Heart right ventricle (tissue), 16 donors: ENCODE data around the gene HJV. TPM values are rescaled to one million over a fixed set of nuclear protein-coding genes. Genes with fewer than 3 reads are reported as not detected.
"Not testable (repeated sequence)": the region's sequence is repeated elsewhere in the genome, so short reads cannot be mapped to it uniquely, and the experiment has no call there.

Experiments used
- ATAC-seq, 8 donors: fragments of 200-7000 bp; cut with Tn5 transposase; one replicate each; pipeline ENCODE4 v1.9.1; 2020; ENCODE audit warnings: mild to moderate bottlenecking in 8 of 8, moderate library complexity in 8 of 8, moderate number of reproducible peaks in 1 of 8
- DNase-seq, 2 donors: peaks; one replicate each; pipeline ENCODE4 v3.0.0-alpha.2; 2020
- H3K27ac ChIP-seq, 10 donors: fragments of 200-600 bp; sonication (generic) in 2 of 10; one replicate each; pipeline versions ENCODE4 v1.5.0 to v1.8.0; 2020 to 2022; ENCODE audit warnings: mild to moderate bottlenecking in 3 of 10
- H3K27me3 ChIP-seq, 7 donors: fragments of 200-600 bp; one replicate each; pipeline ENCODE4 v1.8.0; 2021 to 2022; ENCODE audit warnings: mild to moderate bottlenecking in 2 of 7
- H3K36me3 ChIP-seq, 9 donors: fragments of 200-600 bp; sonication (generic) in 1 of 9; one replicate each; pipeline versions ENCODE4 v1.5.0 to v1.8.0; 2020 to 2022; ENCODE audit warnings: mild to moderate bottlenecking in 2 of 9
- H3K4me1 ChIP-seq, 9 donors: fragments of 200-600 bp; sonication (generic) in 1 of 9; one replicate each; pipeline versions ENCODE4 v1.5.0 to v1.8.0; 2020 to 2022; ENCODE audit warnings: mild to moderate bottlenecking in 4 of 9
- H3K4me3 ChIP-seq, 10 donors: fragments of 200-600 bp; sonication (generic) in 2 of 10; one replicate each; pipeline versions ENCODE4 v1.5.0 to v1.8.0; 2020 to 2022; ENCODE audit warnings: mild to moderate bottlenecking in 7 of 10, moderate library complexity in 2 of 10
- H3K9me3 ChIP-seq, 11 donors: fragments of 200-600 bp in 10 of 11; sonication (generic) in 2 of 11; one replicate each; pipeline versions ENCODE4 v1.5.0 to v1.8.0; 2013 to 2022; ENCODE audit warnings: mild to moderate bottlenecking in 2 of 11, control low read depth in 1 of 11, moderate library complexity in 1 of 11
- WGBS, 2 donors: extraction: QIAGEN DNeasy Blood & Tissue Kit; methylation state at CpG; one replicate each; pipeline ENCODE4 v1.1.7; 2013; ENCODE audit warnings: inconsistent platforms in 1 of 2; 5-methylcytosine and 5-hydroxymethylcytosine counted together
- intact Hi-C, 10 donors: fragments of 100-400 bp; cut with DNase I; formaldehyde crosslinking; loops; one replicate each; pipeline versions ENCODE4 v1.11.1 to v1.14.2; 2022
- polyA plus RNA-seq, 2 donors: library from polyadenylated mRNA; stranded (reverse); fragments of 200-250 nt; gene quantifications; one replicate each; pipeline ENCODE4 v1.2.3, GENCODE V29; 2013
- total RNA-seq, 10 donors: library from RNA; stranded (reverse); fragmentation: NEBNext Ultra II Directional in 3 of 10; extraction: Animal tissue kit (Norgen Biotek cat#: 25700) in 3 of 10; gene quantifications; one replicate each; pipeline versions ENCODE4 v1.2.1 to v1.2.4, GENCODE V29; 2021 to 2023
- TF ChIP-seq, protein P1 (sequence below), 9 donors: fragments of 200-600 bp; sonication (generic) in 2 of 9; IDR thresholded peaks; one replicate each; pipeline versions ENCODE4 v1.5.0 to v1.8.0; 2021 to 2022; ENCODE audit warnings: antibody characterized with exemption in 9 of 9, mild to moderate bottlenecking in 5 of 9, moderate library complexity in 1 of 9
- donor health status: Arrhythmogenic right ventricular cardiomyopathy.
- donor health status: ischemic (EF 13 %, LVEDD 7.1; RV severe dilation, severe dysfunction).
- donor health status: healthy with polysubstance abuse.
- donor health status: DM: no; HTN: yes; CAD: no.
- donor health status: DM: no; HTN: no; CAD: no.
- donor health status: ischemic (EF 25% LVEDD 6.9; RV normal size, moderate dysfunction).
- donor health status: ischemic (EF 25% LVEDD 5.7; RV mildly dilated, moderate dysfunction).
- donor health status: healthy.
- donor health status: DM: yes; HTN: yes; CAD: no.
- donor health status: Ischemic cardiomyopathy.
- donor health status: ischemic (EF 35%, LVEDD 5.7; RV mildly dilated, moderate dysfunction).
- donor health status: nonischemic (EF 11% LVEDD 7.7; RV severe dilation, severe dysfunction).
- donor health status: DM: yes; HTN: yes; CAD: no.
- donor health status: PGD.
- donor health status: ischemic (EF 29% LVEDD 5.4; RV normal size, mild dysfunction).
- donor health status: nonischemic (EF 23%, LVEDD 6.1; RV moderate dilation, normal function).

Gene HJV
- total and polyA plus RNA-seq, 12 donors = 0.52 to 115 (median 68.2) TPM

DNA sequence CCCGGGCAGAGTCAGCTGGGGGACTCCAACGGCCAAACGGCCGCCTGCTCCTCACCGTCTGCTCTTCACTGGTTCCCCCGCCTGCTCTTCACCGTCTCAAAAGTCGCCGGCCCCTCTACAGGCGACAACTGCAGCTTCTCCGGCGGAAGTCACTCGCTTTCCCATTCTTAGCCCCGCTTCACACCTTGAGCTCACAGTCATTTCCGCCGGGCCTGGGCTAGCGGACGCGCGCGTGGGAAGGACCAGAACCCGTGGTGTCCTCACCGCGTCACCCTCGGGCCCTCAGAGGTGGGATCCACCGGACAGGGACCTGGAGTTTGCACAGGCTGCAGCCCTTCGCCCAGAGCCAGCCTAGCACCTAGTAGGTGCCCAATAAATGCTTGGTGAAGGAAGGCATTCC, 27.9 kb upstream of the HJV start:
- peaks cover 0 to 10% (median 0%) of the 10 kb centered on the region in 9 donors for H3K4me1 ChIP-seq
- TF ChIP-seq, protein P1, sequence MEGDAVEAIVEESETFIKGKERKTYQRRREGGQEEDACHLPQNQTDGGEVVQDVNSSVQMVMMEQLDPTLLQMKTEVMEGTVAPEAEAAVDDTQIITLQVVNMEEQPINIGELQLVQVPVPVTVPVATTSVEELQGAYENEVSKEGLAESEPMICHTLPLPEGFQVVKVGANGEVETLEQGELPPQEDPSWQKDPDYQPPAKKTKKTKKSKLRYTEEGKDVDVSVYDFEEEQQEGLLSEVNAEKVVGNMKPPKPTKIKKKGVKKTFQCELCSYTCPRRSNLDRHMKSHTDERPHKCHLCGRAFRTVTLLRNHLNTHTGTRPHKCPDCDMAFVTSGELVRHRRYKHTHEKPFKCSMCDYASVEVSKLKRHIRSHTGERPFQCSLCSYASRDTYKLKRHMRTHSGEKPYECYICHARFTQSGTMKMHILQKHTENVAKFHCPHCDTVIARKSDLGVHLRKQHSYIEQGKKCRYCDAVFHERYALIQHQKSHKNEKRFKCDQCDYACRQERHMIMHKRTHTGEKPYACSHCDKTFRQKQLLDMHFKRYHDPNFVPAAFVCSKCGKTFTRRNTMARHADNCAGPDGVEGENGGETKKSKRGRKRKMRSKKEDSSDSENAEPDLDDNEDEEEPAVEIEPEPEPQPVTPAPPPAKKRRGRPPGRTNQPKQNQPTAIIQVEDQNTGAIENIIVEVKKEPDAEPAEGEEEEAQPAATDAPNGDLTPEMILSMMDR (IDR thresholded peaks at IDR 0.05) = no peak
- no peak overlapping the region for H3K4me3 ChIP-seq
- ATAC-seq = no peak
- H3K27me3 ChIP-seq = peaks cover 0 to 3% (median 0%) of the 10 kb centered on the region in 7 donors
- no peaks in the 10 kb centered on the region for H3K9me3 ChIP-seq
- no peaks in the 10 kb centered on the region for H3K36me3 ChIP-seq
- no peak for DNase-seq
- 78 to 82% methylated on average over 22 to 27 of the region's 27 CpGs for WGBS, 2 donors
- intact Hi-C loops = no loop called here
- H3K27ac ChIP-seq = no peak overlapping the region

- ATAC-seq, H3K4me3 ChIP-seq, DNase-seq, H3K27me3 ChIP-seq, intact Hi-C loops, H3K36me3 ChIP-seq, H3K9me3 ChIP-seq, H3K27ac ChIP-seq: not testable (repeated sequence)
- 79 to 92% methylated on average over 8 of the region's 8 CpGs for WGBS, 2 donors
- H3K4me1 ChIP-seq = peaks cover 0 to 10% (median 0%) of the 10 kb centered on the region in 9 donors
Measured at GRCh38 chr1:146048514-146049115, 27.1 kb upstream of the HJV start.

DNA sequence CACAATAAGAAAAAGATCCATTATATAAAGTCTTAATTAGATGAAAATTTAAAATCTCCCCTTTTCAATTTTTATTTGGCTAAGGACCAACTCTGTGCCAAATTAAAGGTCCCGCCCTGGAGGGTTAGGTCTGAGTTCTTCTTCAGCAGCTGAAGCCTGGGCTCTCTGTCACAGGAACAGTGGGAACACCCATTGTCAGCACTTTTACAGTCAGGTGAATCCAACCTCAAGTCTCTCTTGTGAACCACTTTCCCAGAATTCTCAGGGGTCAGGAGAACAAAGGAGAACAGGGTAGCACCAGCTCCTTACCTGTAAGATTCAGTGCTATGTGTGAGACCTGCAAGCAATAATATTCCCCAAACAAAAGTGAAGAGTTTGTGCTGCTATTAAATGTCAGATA, 25.1 kb upstream of the HJV start:
- TF ChIP-seq, protein P1 (IDR thresholded peaks at IDR 0.05) = no peak
- intact Hi-C loops = no loop called here
- ATAC-seq (no peak), DNase-seq (no peak)
- Histone ChIP-seq H3K36me3 (no peaks in the 10 kb centered on the region), H3K9me3 (no peaks in the 10 kb centered on the region), H3K27me3 (peaks cover 0 to 3% (median 0%) of the 10 kb centered on the region in 7 donors), H3K4me3 (no peak overlapping the region), H3K4me1 (peaks cover 0 to 10% (median 0%) of the 10 kb centered on the region in 9 donors), H3K27ac (no peak overlapping the region)
- 84 to 94% methylated on average over 1 of the region's 1 CpG for WGBS, 2 donors

- H3K4me1 ChIP-seq = peaks cover 0 to 42% (median 9%) of the 10 kb centered on the region in 9 donors
- peak overlapping the region in 7 of 10 donors; percentile 6 to 91 (median 87) for H3K27ac ChIP-seq
- H3K9me3 ChIP-seq = no peaks in the 10 kb centered on the region
- 46 to 55% methylated on average over 9 of the region's 9 CpGs for WGBS, 2 donors
- DNase-seq (no peak), ATAC-seq (no peak)
- intact Hi-C loops = no loop called here
- no peaks in the 10 kb centered on the region for H3K27me3 ChIP-seq
- no peaks in the 10 kb centered on the region for H3K36me3 ChIP-seq
- peak overlapping the region in 7 of 10 donors; percentile 62 to 76 (median 68) for H3K4me3 ChIP-seq
- TF ChIP-seq, protein P1 (IDR thresholded peaks at IDR 0.05) = no peak
Measured at GRCh38 chr1:146039844-146040194, 18.3 kb upstream of the HJV start.

DNA sequence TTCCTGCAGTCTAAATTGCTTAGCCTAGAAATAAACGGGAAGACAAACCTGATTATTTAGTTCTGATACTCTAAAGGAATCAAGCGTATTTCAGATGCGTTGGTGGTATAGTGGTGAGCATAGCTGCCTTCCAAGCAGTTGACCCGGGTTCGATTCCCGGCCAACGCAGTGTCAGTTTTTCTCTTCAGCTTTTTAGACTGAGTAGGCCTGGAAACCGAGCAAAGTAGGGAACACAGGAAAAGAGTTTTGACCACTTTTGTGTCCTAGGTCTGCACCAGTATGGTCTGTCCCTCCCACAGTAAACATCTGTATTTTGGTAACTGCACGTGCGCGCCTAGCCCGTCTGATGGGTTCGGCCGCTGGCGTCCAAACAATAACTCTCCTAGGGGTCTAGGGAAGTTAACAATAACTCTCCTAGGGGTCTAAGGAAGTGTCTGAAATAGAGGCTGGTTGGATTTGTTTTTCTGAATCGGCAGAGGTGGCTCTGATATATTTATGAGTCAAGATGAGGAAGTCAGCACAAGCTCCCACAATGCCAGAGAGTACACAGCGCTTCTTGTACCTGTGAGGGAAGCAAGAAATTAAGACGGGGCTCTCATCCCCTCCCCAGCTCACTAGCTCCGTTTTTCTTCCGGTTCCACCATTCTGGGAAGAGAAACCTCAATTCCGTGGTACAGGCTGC, 15.6 kb upstream of the HJV start:
- no peaks in the 10 kb centered on the region for H3K27me3 ChIP-seq
- TF ChIP-seq, protein P1 (IDR thresholded peaks at IDR 0.05) = no peak
- no peaks in the 10 kb centered on the region for H3K36me3 ChIP-seq
- ATAC-seq (peak; percentile 46 to 75 (median 64)), DNase-seq (peak; percentile 76 to 83)
- peak overlapping the region; percentile 61 to 80 (median 67) for H3K4me3 ChIP-seq
- H3K4me1 ChIP-seq = peaks cover 0 to 42% (median 9%) of the 10 kb centered on the region in 9 donors
- WGBS, 2 donors = 0% methylated on average over 21 of the region's 21 CpGs
- H3K9me3 ChIP-seq = no peaks in the 10 kb centered on the region
- intact Hi-C loops = no loop called here
- H3K27ac ChIP-seq = peak overlapping the region; percentile 66 to 91 (median 86)
